Spleen (tissue), 11 donors: ENCODE results near the gene CPN2. TPM values are rescaled to one million over a fixed set of nuclear protein-coding genes. Genes with fewer than 3 reads are reported as not detected.

Source experiments
- DNase-seq: peaks from one replicate; pipeline ENCODE4 v3.0.0-alpha.2; 2020
- H3K27ac ChIP-seq, 8 donors: fragments of 200-600 bp; sonication (generic) in 7 of 8; 1 replicate in 4 of 8; 2 replicates in 4 of 8; pipeline versions ENCODE4 v1.5.0 to v1.8.0; 2016 to 2021; ENCODE audit warnings: inconsistent platforms in 4 of 8, mild to moderate bottlenecking in 4 of 8, moderate library complexity in 1 of 8
- H3K27me3 ChIP-seq, 7 donors: fragments of 200-600 bp; sonication (generic) in 6 of 7; replicated peaks in 1 of 7; 1 replicate in 4 of 7; 2 replicates in 3 of 7; pipeline versions ENCODE4 v1.5.0 to v1.8.0; 2016 to 2021; ENCODE audit warnings: inconsistent platforms in 3 of 7, mild to moderate bottlenecking in 1 of 7
- H3K36me3 ChIP-seq, 6 donors: fragments of 200-600 bp; sonication (generic) in 5 of 6; 1 replicate in 4 of 6; 2 replicates in 2 of 6; pipeline versions ENCODE4 v1.5.0 to v1.8.0; 2016 to 2021; ENCODE audit warnings: inconsistent platforms in 2 of 6
- H3K4me1 ChIP-seq, 6 donors: fragments of 200-600 bp; sonication (generic) in 5 of 6; 1 replicate in 3 of 6; 2 replicates in 3 of 6; pipeline versions ENCODE4 v1.5.0 to v1.8.0; 2016 to 2021; ENCODE audit warnings: inconsistent platforms in 3 of 6
- H3K4me3 ChIP-seq, 8 donors: fragments of 200-600 bp; sonication (generic) in 7 of 8; 1 replicate in 4 of 8; 2 replicates in 4 of 8; pipeline versions ENCODE4 v1.5.0 to v1.8.0; 2016 to 2021; ENCODE audit warnings: inconsistent platforms in 4 of 8, mild to moderate bottlenecking in 4 of 8, moderate library complexity in 2 of 8
- H3K9me3 ChIP-seq, 8 donors: fragments of 200-600 bp; sonication (generic) in 7 of 8; 1 replicate in 4 of 8; 2 replicates in 4 of 8; pipeline versions ENCODE4 v1.5.0 to v1.8.0; 2016 to 2021; ENCODE audit warnings: inconsistent platforms in 4 of 8
- CTCF ChIP-seq, 11 experiments: fragments of 200-600 bp in 7 of 11; fragments of 450-650 bp in 4 of 11; sonication (generic) in 4 of 11; IDR thresholded peaks in 8 of 11; conservative IDR thresholded peaks in 3 of 11; 1 replicate in 7 of 11; 2 replicates in 4 of 11; pipeline versions ENCODE4 v1.4.0 to v1.8.0; 2016 to 2021; ENCODE audit warnings: antibody characterized with exemption in 11 of 11, inconsistent platforms in 4 of 11, mild to moderate bottlenecking in 1 of 11
- POLR2A ChIP-seq, 3 donors: fragments of 450-650 bp; IDR thresholded peaks; one replicate each; pipeline ENCODE4 v1.5.1; 2017; ENCODE audit warnings: antibody characterized with exemption in 3 of 3, mild to moderate bottlenecking in 1 of 3
- POLR2AphosphoS5 ChIP-seq, 3 donors: sonication (generic); formaldehyde crosslinking; IDR thresholded peaks; one replicate each; pipeline ENCODE4 v1.5.1; 2017; ENCODE audit warnings: antibody characterized with exemption in 3 of 3
- WGBS, 5 donors: extraction: QIAGEN DNeasy Blood & Tissue Kit in 3 of 5; methylation state at CpG; one replicate each; pipeline versions ENCODE4 v1.1.5 to v1.1.7; 2013 to 2018; 5-methylcytosine and 5-hydroxymethylcytosine counted together
- intact Hi-C: fragments of 100-400 bp; cut with DNase I; formaldehyde crosslinking; loops from one replicate; pipeline ENCODE4 v1.15.0; 2023; ENCODE audit warnings: low total_unique reads
- polyA plus RNA-seq, 3 donors: library from polyadenylated mRNA; stranded (reverse); fragments of 200-250 nt; gene quantifications; one replicate each; pipeline ENCODE4 v1.2.1, GENCODE V29; 2013
- total RNA-seq, 7 donors: library from RNA; depleted of rRNA in 3 of 7; stranded (reverse); fragments of >200 nt in 3 of 7; fragmentation: NEBNext Ultra II Directional in 4 of 7; extraction: Animal tissue kit (Norgen Biotek cat#: 25700) in 4 of 7; gene quantifications; one replicate each; pipeline versions ENCODE4 v1.1.0 to v1.2.1, GENCODE V29; 2016 to 2021
- donor health status: healthy with polysubstance abuse.
- donor health status: DM: no; HTN: no; CAD: no; lungs with moderate emphysema.
- donor health status: DM: no; HTN: no; CAD: no.
- donor health status: Bipolar disorder and iron deficiency.
- donor health status: healthy.
- donor health status: DM: no; HTN: no; CAD: no.
- donor health status: DM: yes; HTN: yes; CAD: no.

CPN2 gene
- total and polyA plus RNA-seq, 10 donors: 0.26 to 4.4 (median 0.76) TPM

- no peaks in the 10 kb centered on the region for H3K36me3 ChIP-seq
- H3K27ac ChIP-seq: peak overlapping the region in 4 of 8 donors; percentile 70 to 77 (median 74)
- H3K9me3 ChIP-seq: no peaks in the 10 kb centered on the region
- peaks cover 0 to 40% (median 0%) of the 10 kb centered on the region in 7 donors for H3K27me3 ChIP-seq
- peaks cover 25 to 59% (median 46%) of the 10 kb centered on the region in 6 donors for H3K4me1 ChIP-seq
- TF ChIP-seq POLR2AphosphoS5 (IDR thresholded peaks at IDR 0.05) (no peak), CTCF (IDR thresholded peaks at IDR 0.05 in 8 of 11, conservative IDR thresholded peaks at IDR 0.05 in 3 of 11) (no peak), POLR2A (IDR thresholded peaks at IDR 0.05) (no peak)
- intact Hi-C loops: no loop called here
- WGBS, 5 donors: 69 to 83% (median 80%) methylated on average over 10 to 11 of the region's 11 CpGs
- no peak overlapping the region for H3K4me3 ChIP-seq
- DNase-seq: peak; percentile 69
Measured at GRCh38 chr3:194305356-194306108, 45.6 kb downstream of the CPN2 start.

- TF ChIP-seq POLR2A (IDR thresholded peaks at IDR 0.05) (no peak), CTCF (IDR thresholded peaks at IDR 0.05 in 8 of 11, conservative IDR thresholded peaks at IDR 0.05 in 3 of 11) (no peak), POLR2AphosphoS5 (IDR thresholded peaks at IDR 0.05) (no peak)
- peaks cover 0 to 34% (median 0%) of the 10 kb centered on the region in 7 donors for H3K27me3 ChIP-seq
- DNase-seq: peak; percentile 64
- H3K27ac ChIP-seq: no peak overlapping the region
- 87 to 91% (median 89%) methylated on average over 17 of the region's 17 CpGs for WGBS, 5 donors
- intact Hi-C loops: no loop called here
- no peak overlapping the region for H3K4me3 ChIP-seq
- no peaks in the 10 kb centered on the region for H3K36me3 ChIP-seq
- H3K9me3 ChIP-seq: no peaks in the 10 kb centered on the region
- H3K4me1 ChIP-seq: peaks cover 25 to 59% (median 43%) of the 10 kb centered on the region in 6 donors
Measured at GRCh38 chr3:194304186-194304917, 46.8 kb downstream of the CPN2 start.

GRCh38 chr3:194303749-194304148 lies 47.4 kb downstream of the CPN2 start:
- Histone ChIP-seq H3K27ac (no peak overlapping the region), H3K36me3 (no peaks in the 10 kb centered on the region), H3K4me3 (no peak overlapping the region), H3K9me3 (no peaks in the 10 kb centered on the region), H3K4me1 (peaks cover 22 to 53% (median 37%) of the 10 kb centered on the region in 6 donors), H3K27me3 (peaks cover 0 to 34% (median 0%) of the 10 kb centered on the region in 7 donors)
- intact Hi-C loops: no loop called here
- TF ChIP-seq POLR2A (IDR thresholded peaks at IDR 0.05): no peak
- no peak for TF ChIP-seq CTCF (IDR thresholded peaks at IDR 0.05 in 8 of 11, conservative IDR thresholded peaks at IDR 0.05 in 3 of 11)
- TF ChIP-seq POLR2AphosphoS5 (IDR thresholded peaks at IDR 0.05): no peak
- 53 to 96% (median 69%) methylated on average over 1 of the region's 1 CpG for WGBS, 5 donors
- DNase-seq: no peak

- DNase-seq: no peak
- intact Hi-C loops: no loop called here
- Histone ChIP-seq H3K27me3 (peaks cover 0 to 39% (median 0%) of the 10 kb centered on the region in 7 donors), H3K36me3 (no peaks in the 10 kb centered on the region), H3K4me1 (peaks cover 8 to 38% (median 19%) of the 10 kb centered on the region in 6 donors), H3K27ac (no peak overlapping the region), H3K9me3 (no peaks in the 10 kb centered on the region), H3K4me3 (no peak overlapping the region)
- TF ChIP-seq CTCF (IDR thresholded peaks at IDR 0.05 in 8 of 11, conservative IDR thresholded peaks at IDR 0.05 in 3 of 11) (no peak), POLR2AphosphoS5 (IDR thresholded peaks at IDR 0.05) (no peak), POLR2A (IDR thresholded peaks at IDR 0.05) (no peak)
- whole genome bisulfite sequencing, 5 donors: 82 to 95% (median 87%) methylated on average over 3 of the region's 3 CpGs
Measured at GRCh38 chr3:194301730-194302129, 49.4 kb downstream of the CPN2 start.
